Measurements from ENCODE around the gene CFD. TPM values are rescaled to one million over a fixed set of nuclear protein-coding genes. Genes with fewer than 3 reads are reported as not detected.
A peak's percentile ranks its signal among the peaks of the same experiment; 100 is the strongest.

CFD gene
- total RNA-seq, 2 experiments from 2014 or later: 2.3 to 2.9 TPM

- H3K27me3 Mint-ChIP-seq: no peaks in the 10 kb centered on the region
- H3K27ac ChIP-seq (ENCODE audit: low read depth in 1 of 2, low read length in 2 of 2): peak overlapping the region in 1 of 2 donors; percentile 21
- H3K4me3 ChIP-seq (ENCODE audit: low read length): no peak overlapping the region
- no peak overlapping the region for H3K4me3 Mint-ChIP-seq
- intact Hi-C loops (cut with DNase I, micrococcal nuclease): no loop called here
- ATAC-seq (ENCODE audit: poor library complexity): no peak
- H3K9me3 ChIP-seq (ENCODE audit: control insufficient read depth in 1 of 2, insufficient read depth in 1 of 2, low read length in 2 of 2): no peaks in the 10 kb centered on the region
- TF ChIP-seq CTCF (IDR thresholded peaks at IDR 0.05): no peak
- no peaks in the 10 kb centered on the region for H3K27me3 ChIP-seq (ENCODE audit: control insufficient read depth in 1 of 2, insufficient read depth in 2 of 2, low read length in 2 of 2)
- ChIA-PET POLR2A (no interaction called here), CTCF (no interaction called here)
- H3K4me1 ChIP-seq (ENCODE audit: insufficient read depth, low read length): peaks cover 39% of the 10 kb centered on the region
- DNase-seq: no peak
- peaks cover 57% of the 10 kb centered on the region for H3K36me3 ChIP-seq (ENCODE audit: insufficient read depth, low read length)
- H3K36me3 Mint-ChIP-seq (ENCODE audit: low read depth): peaks cover 61% of the 10 kb centered on the region
- no peaks in the 10 kb centered on the region for H3K9me3 Mint-ChIP-seq
- peaks cover 29% of the 10 kb centered on the region for H3K4me1 Mint-ChIP-seq (ENCODE audit: low read depth)
- H3K27ac Mint-ChIP-seq: peak overlapping the region; percentile 69
These were observed 40.0 kb downstream of the CFD start for GRCh38 chr19:899336-900042.

GRCh38 chr19:900043-900301 lies 40.5 kb downstream of the CFD start:
- DNase-seq: no peak
- intact Hi-C loops (cut with DNase I, micrococcal nuclease): no loop called here
- POLR2A ChIA-PET: no interaction called here

GRCh38 chr19:900302-901111 lies 41.0 kb downstream of the CFD start:
- no peak overlapping the region for H3K4me3 Mint-ChIP-seq
- H3K27me3 Mint-ChIP-seq: no peaks in the 10 kb centered on the region
- intact Hi-C loops (cut with DNase I, micrococcal nuclease): no loop called here
- H3K36me3 Mint-ChIP-seq (ENCODE audit: low read depth): peaks cover 57% of the 10 kb centered on the region
- POLR2A ChIA-PET: interaction anchor here (11.1 kb wide), 1 partner anchor 5 kb away, joined by 183 read pairs; the partner anchor contains the start of genes MED16 and RNU6-9
- H3K9me3 Mint-ChIP-seq: no peaks in the 10 kb centered on the region
- Histone ChIP-seq H3K4me1 (ENCODE audit: insufficient read depth, low read length) (peaks cover 49% of the 10 kb centered on the region), H3K9me3 (ENCODE audit: control insufficient read depth in 1 of 2, insufficient read depth in 1 of 2, low read length in 2 of 2) (no peaks in the 10 kb centered on the region), H3K4me3 (ENCODE audit: low read length) (no peak overlapping the region), H3K27ac (ENCODE audit: low read depth in 1 of 2, low read length in 2 of 2) (no peak overlapping the region), H3K36me3 (ENCODE audit: insufficient read depth, low read length) (peaks cover 59% of the 10 kb centered on the region), H3K27me3 (ENCODE audit: control insufficient read depth in 1 of 2, insufficient read depth in 2 of 2, low read length in 2 of 2) (no peaks in the 10 kb centered on the region)
- no peak for TF ChIP-seq CTCF (IDR thresholded peaks at IDR 0.05)
- DNase-seq: peak in 7 of 14 experiments; percentile 38 to 72 (median 64)
- peak; percentile 77 for ATAC-seq (ENCODE audit: poor library complexity)
- H3K27ac Mint-ChIP-seq: peak overlapping the region; percentile 42
- peaks cover 28% of the 10 kb centered on the region for H3K4me1 Mint-ChIP-seq (ENCODE audit: low read depth)
- CTCF ChIA-PET: no interaction called here

More at GRCh38 chr19:900043-900301, 40.5 kb downstream of the CFD start:
- Histone ChIP-seq H3K4me3 (ENCODE audit: low read length) (no peak overlapping the region), H3K36me3 (ENCODE audit: insufficient read depth, low read length) (peaks cover 59% of the 10 kb centered on the region), H3K27me3 (ENCODE audit: control insufficient read depth in 1 of 2, insufficient read depth in 2 of 2, low read length in 2 of 2) (no peaks in the 10 kb centered on the region), H3K9me3 (ENCODE audit: control insufficient read depth in 1 of 2, insufficient read depth in 1 of 2, low read length in 2 of 2) (no peaks in the 10 kb centered on the region), H3K4me1 (ENCODE audit: insufficient read depth, low read length) (peaks cover 44% of the 10 kb centered on the region), H3K27ac (ENCODE audit: low read depth in 1 of 2, low read length in 2 of 2) (peak overlapping the region in 1 of 2 donors; percentile 21)
- Mint-ChIP-seq H3K4me3 (no peak overlapping the region), H3K4me1 (ENCODE audit: low read depth) (peaks cover 31% of the 10 kb centered on the region), H3K27ac (peak overlapping the region; percentile 42), H3K27me3 (no peaks in the 10 kb centered on the region), H3K36me3 (ENCODE audit: low read depth) (peaks cover 61% of the 10 kb centered on the region), H3K9me3 (no peaks in the 10 kb centered on the region)
- TF ChIP-seq CTCF (IDR thresholded peaks at IDR 0.05): no peak
- CTCF ChIA-PET: no interaction called here
- ATAC-seq (ENCODE audit: poor library complexity): peak; percentile 12
